ENCODE results near the gene OR52E2. TPM values are rescaled to one million over a fixed set of nuclear protein-coding genes. Genes with fewer than 3 reads are reported as not detected.
"Not testable (repeated sequence)": the region's sequence is repeated elsewhere in the genome, so short reads cannot be mapped to it uniquely, and the experiment has no call there.

Gene OR52E2
- total RNA-seq, 2 donors from 2014 or later: not detected

- 80 to 83% methylated on average over 1 of the region's 1 CpG for WGBS, 2 experiments (ENCODE audit: insufficient coverage in 1 of 2, insufficient read length in 1 of 2)
- no peaks in the 10 kb centered on the region for H3K9me3 ChIP-seq (ENCODE audit: control insufficient read depth, low read length)
- no peak overlapping the region for H3K27ac ChIP-seq (ENCODE audit: low read depth, low read length)
- H3K9ac ChIP-seq (ENCODE audit: extremely low read depth, low read length, poor library complexity, severe bottlenecking): no peak overlapping the region
- Mint-ChIP-seq H3K4me3 (no peak overlapping the region), H3K4me1 (peaks cover 17% of the 10 kb centered on the region), H3K36me3 (ENCODE audit: low read depth) (no peaks in the 10 kb centered on the region), H3K9me3 (no peaks in the 10 kb centered on the region), H3K27ac (no peak overlapping the region), H3K27me3 (ENCODE audit: insufficient read depth) (no peaks in the 10 kb centered on the region)
- H3K4me1 ChIP-seq (ENCODE audit: control insufficient read depth, insufficient read depth, low read length): no peaks in the 10 kb centered on the region
- H3K27me3 ChIP-seq (ENCODE audit: control insufficient read depth, insufficient read depth, low read length, poor library complexity, severe bottlenecking): no peaks in the 10 kb centered on the region
- DNase-seq: no peak
- H3K4me3 ChIP-seq (ENCODE audit: low read length): no peak overlapping the region
- no peaks in the 10 kb centered on the region for H3K36me3 ChIP-seq (ENCODE audit: control insufficient read depth, insufficient read depth, low read length)
- TF ChIP-seq, protein P1, sequence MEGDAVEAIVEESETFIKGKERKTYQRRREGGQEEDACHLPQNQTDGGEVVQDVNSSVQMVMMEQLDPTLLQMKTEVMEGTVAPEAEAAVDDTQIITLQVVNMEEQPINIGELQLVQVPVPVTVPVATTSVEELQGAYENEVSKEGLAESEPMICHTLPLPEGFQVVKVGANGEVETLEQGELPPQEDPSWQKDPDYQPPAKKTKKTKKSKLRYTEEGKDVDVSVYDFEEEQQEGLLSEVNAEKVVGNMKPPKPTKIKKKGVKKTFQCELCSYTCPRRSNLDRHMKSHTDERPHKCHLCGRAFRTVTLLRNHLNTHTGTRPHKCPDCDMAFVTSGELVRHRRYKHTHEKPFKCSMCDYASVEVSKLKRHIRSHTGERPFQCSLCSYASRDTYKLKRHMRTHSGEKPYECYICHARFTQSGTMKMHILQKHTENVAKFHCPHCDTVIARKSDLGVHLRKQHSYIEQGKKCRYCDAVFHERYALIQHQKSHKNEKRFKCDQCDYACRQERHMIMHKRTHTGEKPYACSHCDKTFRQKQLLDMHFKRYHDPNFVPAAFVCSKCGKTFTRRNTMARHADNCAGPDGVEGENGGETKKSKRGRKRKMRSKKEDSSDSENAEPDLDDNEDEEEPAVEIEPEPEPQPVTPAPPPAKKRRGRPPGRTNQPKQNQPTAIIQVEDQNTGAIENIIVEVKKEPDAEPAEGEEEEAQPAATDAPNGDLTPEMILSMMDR (conservative IDR thresholded peaks at IDR 0.05): no peak
These were observed 5.6 kb upstream of the OR52E2 start for GRCh38 chr11:5065027-5065426.

DNA sequence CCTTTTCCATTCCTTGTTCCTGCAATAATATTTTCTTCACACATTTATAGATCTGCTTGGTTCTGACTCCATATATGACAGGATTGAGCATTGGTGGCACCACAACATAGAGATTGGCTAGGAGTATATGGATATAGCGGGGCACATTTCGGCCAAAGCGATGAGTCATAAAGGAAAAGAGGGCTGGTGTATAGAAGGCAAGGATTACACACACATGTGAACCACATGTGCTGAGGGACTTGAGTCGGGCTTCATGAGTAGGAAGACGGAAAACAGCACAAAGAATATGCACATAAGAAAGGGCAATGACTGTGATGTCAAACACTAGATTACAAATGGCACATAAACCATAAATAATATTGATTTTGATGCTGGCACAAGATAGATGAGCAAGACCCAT is 748 bp downstream of the OR52E2 start:
- H3K36me3 ChIP-seq (ENCODE audit: control insufficient read depth, insufficient read depth, low read length); H3K27ac Mint-ChIP-seq; H3K4me1 Mint-ChIP-seq; H3K9ac ChIP-seq (ENCODE audit: extremely low read depth, low read length, poor library complexity, severe bottlenecking); H3K4me3 ChIP-seq (ENCODE audit: low read length); H3K9me3 ChIP-seq (ENCODE audit: control insufficient read depth, low read length); DNase-seq; H3K4me3 Mint-ChIP-seq; H3K9me3 Mint-ChIP-seq; H3K4me1 ChIP-seq (ENCODE audit: control insufficient read depth, insufficient read depth, low read length); H3K27ac ChIP-seq (ENCODE audit: low read depth, low read length); H3K27me3 Mint-ChIP-seq (ENCODE audit: insufficient read depth); H3K27me3 ChIP-seq (ENCODE audit: control insufficient read depth, insufficient read depth, low read length, poor library complexity, severe bottlenecking); H3K36me3 Mint-ChIP-seq (ENCODE audit: low read depth): not testable (repeated sequence)
- 95% methylated on average over 5 of the region's 5 CpGs; no CpG with 5 or more reads in 1 of the 2 experiments for WGBS, 2 experiments (ENCODE audit: insufficient coverage in 1 of 2, insufficient read length in 1 of 2)

DNA sequence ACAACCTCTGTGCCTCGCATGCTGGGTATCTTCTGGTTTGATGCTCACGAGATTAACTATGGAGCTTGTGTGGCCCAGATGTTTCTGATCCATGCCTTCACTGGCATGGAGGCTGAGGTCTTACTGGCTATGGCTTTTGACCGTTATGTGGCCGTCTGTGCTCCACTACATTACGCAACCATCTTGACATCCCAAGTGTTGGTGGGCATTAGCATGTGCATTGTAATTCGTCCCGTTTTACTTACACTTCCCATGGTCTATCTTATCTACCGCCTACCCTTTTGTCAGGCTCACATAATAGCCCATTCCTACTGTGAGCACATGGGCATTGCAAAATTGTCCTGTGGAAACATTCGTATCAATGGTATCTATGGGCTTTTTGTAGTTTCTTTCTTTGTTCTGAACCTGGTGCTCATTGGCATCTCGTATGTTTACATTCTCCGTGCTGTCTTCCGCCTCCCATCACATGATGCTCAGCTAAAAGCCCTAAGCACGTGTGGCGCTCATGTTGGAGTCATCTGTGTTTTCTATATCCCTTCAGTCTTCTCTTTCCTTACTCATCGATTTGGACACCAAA is 12.6 kb downstream of the OR52E2 start:
- Mint-ChIP-seq H3K27ac (no peak overlapping the region), H3K9me3 (no peaks in the 10 kb centered on the region), H3K36me3 (ENCODE audit: low read depth) (no peaks in the 10 kb centered on the region), H3K4me3 (no peak overlapping the region), H3K27me3 (ENCODE audit: insufficient read depth) (no peaks in the 10 kb centered on the region), H3K4me1 (no peaks in the 10 kb centered on the region)
- Histone ChIP-seq H3K4me1 (ENCODE audit: control insufficient read depth, insufficient read depth, low read length) (no peaks in the 10 kb centered on the region), H3K27ac (ENCODE audit: low read depth, low read length) (no peak overlapping the region), H3K9ac (ENCODE audit: extremely low read depth, low read length, poor library complexity, severe bottlenecking) (no peak overlapping the region), H3K27me3 (ENCODE audit: control insufficient read depth, insufficient read depth, low read length, poor library complexity, severe bottlenecking) (no peaks in the 10 kb centered on the region), H3K4me3 (ENCODE audit: low read length) (no peak overlapping the region), H3K36me3 (ENCODE audit: control insufficient read depth, insufficient read depth, low read length) (no peaks in the 10 kb centered on the region), H3K9me3 (ENCODE audit: control insufficient read depth, low read length) (no peaks in the 10 kb centered on the region)
- peak; percentile 33 for DNase-seq
- TF ChIP-seq, protein P1 (conservative IDR thresholded peaks at IDR 0.05): no peak
- 91% methylated on average over 15 of the region's 15 CpGs for WGBS, 2 experiments (ENCODE audit: insufficient coverage in 1 of 2, insufficient read length in 1 of 2)

- H3K36me3 Mint-ChIP-seq (ENCODE audit: low read depth): no peaks in the 10 kb centered on the region
- Histone ChIP-seq H3K27ac (ENCODE audit: low read depth, low read length) (no peak within 1 kb of the TSS), H3K36me3 (ENCODE audit: control insufficient read depth, insufficient read depth, low read length) (no peaks in the 10 kb centered on the region), H3K4me1 (ENCODE audit: control insufficient read depth, insufficient read depth, low read length) (no peaks in the 10 kb centered on the region), H3K9me3 (ENCODE audit: control insufficient read depth, low read length) (no peaks in the 10 kb centered on the region), H3K9ac (ENCODE audit: extremely low read depth, low read length, poor library complexity, severe bottlenecking) (no peak within 1 kb of the TSS), H3K4me3 (ENCODE audit: low read length) (no peak within 1 kb of the TSS), H3K27me3 (ENCODE audit: control insufficient read depth, insufficient read depth, low read length, poor library complexity, severe bottlenecking) (no peaks in the 10 kb centered on the region)
- H3K4me1 Mint-ChIP-seq: no peaks in the 10 kb centered on the region
- no peak within 1 kb of the TSS for H3K4me3 Mint-ChIP-seq
- H3K27ac Mint-ChIP-seq: no peak within 1 kb of the TSS
- TF ChIP-seq, protein P1 (conservative IDR thresholded peaks at IDR 0.05): no peak
- DNase-seq: no peak
- 82 to 95% methylated on average over 1 of the region's 1 CpG for WGBS, 2 experiments (ENCODE audit: insufficient coverage in 1 of 2, insufficient read length in 1 of 2)
- H3K9me3 Mint-ChIP-seq: no peaks in the 10 kb centered on the region
- no peaks in the 10 kb centered on the region for H3K27me3 Mint-ChIP-seq (ENCODE audit: insufficient read depth)
These were observed 13.2 kb downstream of the OR52E2 start, which contains the start of gene OR52J3 for GRCh38 chr11:5046226-5046625. TSS of gene OR52J3 (plus strand) at chr11:5046526. CDS start at chr11:5046526, 0 bp downstream.

Data from endodermal cell (in vitro differentiated cells).